ENCODE data around the gene PRRX2.

Gene PRRX2

GRCh38 chr9:129736334-129736733 is 70.9 kb downstream of the PRRX2 start:
- TF ChIP-seq CTCF (IDR thresholded peaks at IDR 0.05; ENCODE audit: low read depth, low read length), result no peak
- H3K4me3 ChIP-seq (replicated peaks in 1 of 2; ENCODE audit: low read depth in 2 of 2, low read length in 2 of 2), result no peak overlapping the region

GRCh38 chr9:129737479-129738274 is 72.2 kb downstream of the PRRX2 start:
- peak; percentile 93 for TF ChIP-seq CTCF (IDR thresholded peaks at IDR 0.05; ENCODE audit: low read depth, low read length)
- DNase-seq (ENCODE audit: low read depth in 2 of 2), result peak; percentile 74 to 76

More at GRCh38 chr9:129736334-129736733, 70.9 kb downstream of the PRRX2 start:
- no peak for DNase-seq (ENCODE audit: low read depth in 2 of 2)

GRCh38 chr9:129739432-129739831 is 74.0 kb downstream of the PRRX2 start:
- DNase-seq (ENCODE audit: low read depth in 2 of 2), result no peak
- no peak overlapping the region for H3K4me3 ChIP-seq (replicated peaks in 1 of 2; ENCODE audit: low read depth in 2 of 2, low read length in 2 of 2)
- TF ChIP-seq CTCF (IDR thresholded peaks at IDR 0.05; ENCODE audit: low read depth, low read length), result no peak

More at GRCh38 chr9:129737479-129738274, 72.2 kb downstream of the PRRX2 start:
- H3K4me3 ChIP-seq (replicated peaks in 1 of 2; ENCODE audit: low read depth in 2 of 2, low read length in 2 of 2), result peak overlapping the region; percentile 49 to 50

GRCh38 chr9:129740174-129740573 is 74.7 kb downstream of the PRRX2 start:
- TF ChIP-seq CTCF (IDR thresholded peaks at IDR 0.05; ENCODE audit: low read depth, low read length), result no peak
- H3K4me3 ChIP-seq (replicated peaks in 1 of 2; ENCODE audit: low read depth in 2 of 2, low read length in 2 of 2), result no peak overlapping the region
- no peak for DNase-seq (ENCODE audit: low read depth in 2 of 2)

- TF ChIP-seq CTCF (IDR thresholded peaks at IDR 0.05; ENCODE audit: low read depth, low read length), result no peak
- no peak overlapping the region for H3K4me3 ChIP-seq (replicated peaks in 1 of 2; ENCODE audit: low read depth in 2 of 2, low read length in 2 of 2)
- no peak for DNase-seq (ENCODE audit: low read depth in 2 of 2)
These were observed 75.4 kb downstream of the PRRX2 start for GRCh38 chr9:129740666-129741464.

GRCh38 chr9:129745200-129745599 is 79.8 kb downstream of the PRRX2 start:
- TF ChIP-seq CTCF (IDR thresholded peaks at IDR 0.05; ENCODE audit: low read depth, low read length), result no peak
- H3K4me3 ChIP-seq (replicated peaks in 1 of 2; ENCODE audit: low read depth in 2 of 2, low read length in 2 of 2), result no peak overlapping the region
- no peak for DNase-seq (ENCODE audit: low read depth in 2 of 2)
